Effector memory CD4-positive, alpha-beta T cell (primary cell): Measurements from ENCODE around the gene HMCN1.

Experiments
- DNase-seq, 3 donors: peaks; one replicate each; pipeline ENCODE4 v3.0.0-alpha.2; 2020
- H3K27ac ChIP-seq: 2 replicates; pipeline ENCODE4 v1.7.0; 2013; ENCODE audit warnings: mild to moderate bottlenecking, low read length, moderate library complexity; ENCODE audit not compliant: insufficient read depth, poor library complexity, severe bottlenecking
- H3K27me3 ChIP-seq: replicated peaks from 2 replicates; pipeline ENCODE4 v1.7.0; 2013; ENCODE audit warnings: mild to moderate bottlenecking, low read length; ENCODE audit not compliant: insufficient read depth, control insufficient read depth, poor library complexity, severe bottlenecking
- H3K36me3 ChIP-seq: 2 replicates; pipeline ENCODE4 v1.7.0; 2013; ENCODE audit warnings: mild to moderate bottlenecking, low read length, moderate library complexity; ENCODE audit not compliant: control insufficient read depth, insufficient read depth
- H3K4me1 ChIP-seq: 2 replicates; pipeline ENCODE4 v1.7.0; 2013; ENCODE audit warnings: low read length, mild to moderate bottlenecking; ENCODE audit not compliant: control insufficient read depth, insufficient read depth, poor library complexity, severe bottlenecking
- H3K4me3 ChIP-seq: 2 replicates; pipeline ENCODE4 v1.7.0; 2013; ENCODE audit warnings: low read length, low read depth, mild to moderate bottlenecking; ENCODE audit not compliant: insufficient read depth, poor library complexity, severe bottlenecking
- H3K9me3 ChIP-seq: 2 replicates; pipeline ENCODE4 v1.7.0; 2013; ENCODE audit warnings: mild to moderate bottlenecking, low read length, moderate library complexity; ENCODE audit not compliant: control insufficient read depth

Gene HMCN1

GRCh38 chr1:186218654-186219352 lies 484.6 kb downstream of the HMCN1 start:
- no peaks in the 10 kb centered on the region for H3K36me3 ChIP-seq
- H3K27me3 ChIP-seq = peaks cover 4% of the 10 kb centered on the region
- no peak for DNase-seq
- H3K9me3 ChIP-seq = no peaks in the 10 kb centered on the region
- H3K4me3 ChIP-seq = no peak overlapping the region
- H3K27ac ChIP-seq = no peak overlapping the region
- no peaks in the 10 kb centered on the region for H3K4me1 ChIP-seq

DNA sequence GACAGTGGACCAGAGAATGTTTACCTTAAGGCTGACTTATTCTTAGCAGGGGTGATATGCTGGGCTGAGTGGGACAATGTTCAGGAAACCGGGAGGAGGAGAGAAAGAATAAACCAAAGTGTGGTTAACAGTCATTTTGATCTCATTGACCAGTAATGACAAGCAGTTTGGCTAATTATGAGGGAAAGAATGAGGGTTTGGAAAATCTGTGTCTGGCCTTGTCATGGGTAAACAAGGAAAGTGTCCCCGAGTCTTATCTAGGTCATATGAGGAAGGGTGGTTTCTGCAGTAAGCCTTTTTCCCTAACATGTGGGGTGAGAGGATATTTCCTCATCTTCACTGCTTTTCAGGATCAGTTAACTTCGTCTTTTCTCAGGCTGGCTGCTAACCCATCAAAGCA lies 485.9 kb downstream of the HMCN1 start:
- no peak for DNase-seq

GRCh38 chr1:186220911-186221310 lies 486.7 kb downstream of the HMCN1 start:
- peaks cover 4% of the 10 kb centered on the region for H3K27me3 ChIP-seq
- no peaks in the 10 kb centered on the region for H3K36me3 ChIP-seq
- H3K4me1 ChIP-seq = no peaks in the 10 kb centered on the region
- H3K9me3 ChIP-seq = no peaks in the 10 kb centered on the region
- no peak overlapping the region for H3K4me3 ChIP-seq
- no peak overlapping the region for H3K27ac ChIP-seq
- DNase-seq = no peak

More for the DNA sequence above, 485.9 kb downstream of the HMCN1 start:
- H3K27me3 ChIP-seq = peaks cover 4% of the 10 kb centered on the region
- H3K36me3 ChIP-seq = no peaks in the 10 kb centered on the region
- H3K27ac ChIP-seq = no peak overlapping the region
- H3K4me3 ChIP-seq = no peak overlapping the region
- H3K9me3 ChIP-seq = no peaks in the 10 kb centered on the region
- H3K4me1 ChIP-seq = no peaks in the 10 kb centered on the region

- no peak for DNase-seq
- no peak overlapping the region for H3K4me3 ChIP-seq
- no peaks in the 10 kb centered on the region for H3K36me3 ChIP-seq
- H3K27me3 ChIP-seq = peaks cover 4% of the 10 kb centered on the region
- H3K27ac ChIP-seq = no peak overlapping the region
- H3K4me1 ChIP-seq = no peaks in the 10 kb centered on the region
- H3K9me3 ChIP-seq = no peaks in the 10 kb centered on the region
These were observed 490.9 kb downstream of the HMCN1 start for GRCh38 chr1:186225096-186225495.

DNA sequence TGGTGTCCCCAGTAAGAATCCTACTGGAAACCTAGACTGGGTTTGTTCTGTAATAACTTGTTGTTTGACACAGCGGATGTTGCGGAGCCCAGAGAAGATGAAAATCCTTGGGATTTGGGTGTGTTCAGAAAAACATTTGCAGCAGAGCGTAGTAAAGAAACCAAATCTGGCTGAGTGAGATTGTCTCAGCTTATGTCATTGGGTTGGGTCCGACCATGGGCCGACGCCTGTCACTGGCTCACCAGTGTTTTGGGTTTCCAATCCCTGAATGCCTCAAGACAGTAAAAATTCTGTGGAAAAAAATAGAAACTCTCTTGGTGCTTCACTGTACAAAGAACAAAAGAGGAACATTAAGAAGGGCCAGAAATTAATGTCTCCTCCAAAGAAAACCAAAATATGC lies 494.6 kb downstream of the HMCN1 start:
- Histone ChIP-seq H3K27ac (no peak overlapping the region), H3K4me3 (no peak overlapping the region), H3K36me3 (no peaks in the 10 kb centered on the region), H3K9me3 (no peaks in the 10 kb centered on the region), H3K4me1 (no peaks in the 10 kb centered on the region), H3K27me3 (no peaks in the 10 kb centered on the region)
- DNase-seq = no peak

DNA sequence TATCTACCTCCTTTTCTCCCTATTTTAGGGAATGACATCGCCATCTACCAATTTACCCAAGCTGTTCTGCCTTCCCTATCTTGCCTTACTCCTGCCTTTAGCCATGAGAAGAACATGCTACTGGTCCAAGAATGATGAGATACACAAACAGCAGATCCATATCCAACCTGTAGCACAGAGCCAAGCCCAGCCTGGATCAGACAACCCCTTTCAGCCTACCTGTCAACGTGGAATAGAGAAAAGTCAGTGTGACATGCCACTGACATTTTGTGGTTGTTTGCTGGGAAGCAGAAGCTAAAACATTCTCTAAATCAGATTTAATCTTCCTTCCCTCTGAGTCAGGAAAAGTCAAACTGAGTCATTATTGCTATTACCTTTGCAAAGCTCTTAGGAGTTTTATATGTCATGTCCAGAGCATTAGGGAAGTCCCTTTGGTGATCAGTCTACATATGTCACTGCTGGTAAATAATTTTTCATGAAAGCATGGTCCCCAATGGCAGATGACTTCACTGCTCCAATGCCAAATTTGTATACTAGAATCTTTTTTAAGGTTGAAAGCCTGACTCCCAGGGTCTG lies 497.8 kb downstream of the HMCN1 start:
- DNase-seq = no peak
- Histone ChIP-seq H3K27ac (no peak overlapping the region), H3K4me3 (no peak overlapping the region), H3K27me3 (no peaks in the 10 kb centered on the region), H3K36me3 (no peaks in the 10 kb centered on the region), H3K9me3 (no peaks in the 10 kb centered on the region), H3K4me1 (no peaks in the 10 kb centered on the region)

DNA sequence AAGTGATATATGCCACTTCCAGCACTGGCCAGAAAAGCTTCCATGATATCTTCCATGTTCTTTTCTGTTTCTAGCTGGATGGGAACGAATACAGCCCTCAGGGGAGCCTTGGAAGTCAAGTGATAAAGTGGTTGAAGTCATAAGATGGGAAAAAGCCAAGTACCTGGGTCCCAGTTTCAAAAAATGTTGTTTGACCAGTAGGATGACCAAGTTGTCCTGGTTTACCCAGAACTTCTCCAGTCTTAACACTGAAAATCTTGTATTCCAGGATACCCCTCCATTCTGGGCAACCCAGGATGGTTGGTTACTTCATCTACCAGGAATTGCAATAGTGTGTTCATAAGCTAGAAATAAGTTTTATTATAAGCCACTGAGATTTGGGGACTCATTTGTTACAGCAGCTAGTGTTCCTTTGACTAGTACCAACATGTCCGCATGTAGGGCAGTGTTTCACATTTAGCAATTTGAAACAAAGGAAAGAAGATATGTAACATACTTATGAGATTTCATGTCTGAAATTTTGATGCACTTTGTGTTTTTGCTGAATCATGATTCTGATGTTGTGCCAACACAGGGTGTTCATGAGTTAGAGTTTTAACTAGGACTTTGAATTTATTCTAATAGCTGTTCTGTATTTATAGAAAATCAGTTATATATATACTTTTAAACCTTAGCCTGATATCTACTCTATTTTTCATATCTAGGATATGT lies 500.9 kb downstream of the HMCN1 start:
- H3K4me3 ChIP-seq = no peak overlapping the region
- H3K9me3 ChIP-seq = no peaks in the 10 kb centered on the region
- no peaks in the 10 kb centered on the region for H3K27me3 ChIP-seq
- no peak overlapping the region for H3K27ac ChIP-seq
- H3K36me3 ChIP-seq = no peaks in the 10 kb centered on the region
- no peaks in the 10 kb centered on the region for H3K4me1 ChIP-seq
- DNase-seq = no peak

- DNase-seq = no peak
- no peaks in the 10 kb centered on the region for H3K4me1 ChIP-seq
These were observed 501.5 kb downstream of the HMCN1 start for GRCh38 chr1:186235696-186236095.

DNA sequence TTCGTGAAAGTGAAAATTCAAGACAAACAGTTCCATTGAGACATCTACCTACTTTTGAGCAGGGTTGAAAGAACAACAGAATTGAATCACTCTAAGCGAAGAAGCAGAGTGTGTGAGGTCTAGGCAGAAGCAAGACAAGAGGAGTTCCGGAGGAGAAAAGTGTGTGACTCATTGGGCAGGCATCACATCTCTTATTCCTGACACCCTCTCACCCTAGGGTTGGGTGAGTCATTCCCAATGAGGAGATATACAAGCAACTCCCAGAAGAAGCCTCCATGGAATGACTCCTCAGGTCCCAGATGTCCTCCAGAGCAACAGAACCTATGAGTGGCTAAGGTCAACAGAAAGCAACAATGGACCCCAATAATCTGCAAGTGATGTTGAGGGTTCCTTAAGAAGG lies 502.7 kb downstream of the HMCN1 start:
- no peaks in the 10 kb centered on the region for H3K4me1 ChIP-seq
- H3K9me3 ChIP-seq = no peaks in the 10 kb centered on the region
- no peak overlapping the region for H3K27ac ChIP-seq
- H3K27me3 ChIP-seq = no peaks in the 10 kb centered on the region
- H3K36me3 ChIP-seq = no peaks in the 10 kb centered on the region
- no peak overlapping the region for H3K4me3 ChIP-seq
- DNase-seq = no peak

More at GRCh38 chr1:186235696-186236095, 501.5 kb downstream of the HMCN1 start:
- Histone ChIP-seq H3K27ac (no peak overlapping the region), H3K4me3 (no peak overlapping the region), H3K9me3 (no peaks in the 10 kb centered on the region), H3K36me3 (no peaks in the 10 kb centered on the region), H3K27me3 (no peaks in the 10 kb centered on the region)

DNA sequence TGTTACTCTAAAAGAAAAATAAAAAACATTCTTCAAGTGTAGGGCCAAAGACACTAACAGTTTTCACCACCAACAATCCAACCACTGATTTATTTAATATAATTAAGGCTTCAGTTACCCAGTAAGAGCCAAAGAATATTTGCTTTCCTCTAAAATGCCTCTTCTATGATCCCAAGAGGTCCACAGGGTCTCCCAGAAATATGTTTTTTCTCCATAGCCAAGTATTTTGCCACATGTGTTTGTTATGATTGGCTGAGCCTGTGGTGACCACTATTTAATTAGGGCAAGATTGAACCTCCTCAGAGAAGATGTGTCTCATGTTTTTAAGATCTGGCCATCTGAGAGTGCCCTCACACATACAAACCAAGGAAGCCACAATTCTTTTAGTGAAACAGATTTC lies 505.0 kb downstream of the HMCN1 start:
- Histone ChIP-seq H3K9me3 (no peaks in the 10 kb centered on the region), H3K27ac (no peak overlapping the region), H3K27me3 (no peaks in the 10 kb centered on the region), H3K4me1 (no peaks in the 10 kb centered on the region), H3K4me3 (no peak overlapping the region), H3K36me3 (no peaks in the 10 kb centered on the region)
- no peak for DNase-seq
